ENCODE data around the gene RDH13. TPM values are rescaled to one million over a fixed set of nuclear protein-coding genes. Genes with fewer than 3 reads are reported as not detected.
"Not testable (repeated sequence)": the region's sequence is repeated elsewhere in the genome, so short reads cannot be mapped to it uniquely, and the experiment has no call there.

The RDH13 gene
- total RNA-seq (2014; rRNA removed; shearing (Covaris generic)) = 18.1 and 20.7 TPM in 2 replicates
- 18.2 and 24.7 TPM in 2 replicates for polyA plus RNA-seq (2015; cell fraction: cytosol; rRNA removed)
- polyA plus RNA-seq (2015; cell fraction: nucleus; rRNA removed) = 44.7 and 49.7 TPM in 2 replicates

DNA sequence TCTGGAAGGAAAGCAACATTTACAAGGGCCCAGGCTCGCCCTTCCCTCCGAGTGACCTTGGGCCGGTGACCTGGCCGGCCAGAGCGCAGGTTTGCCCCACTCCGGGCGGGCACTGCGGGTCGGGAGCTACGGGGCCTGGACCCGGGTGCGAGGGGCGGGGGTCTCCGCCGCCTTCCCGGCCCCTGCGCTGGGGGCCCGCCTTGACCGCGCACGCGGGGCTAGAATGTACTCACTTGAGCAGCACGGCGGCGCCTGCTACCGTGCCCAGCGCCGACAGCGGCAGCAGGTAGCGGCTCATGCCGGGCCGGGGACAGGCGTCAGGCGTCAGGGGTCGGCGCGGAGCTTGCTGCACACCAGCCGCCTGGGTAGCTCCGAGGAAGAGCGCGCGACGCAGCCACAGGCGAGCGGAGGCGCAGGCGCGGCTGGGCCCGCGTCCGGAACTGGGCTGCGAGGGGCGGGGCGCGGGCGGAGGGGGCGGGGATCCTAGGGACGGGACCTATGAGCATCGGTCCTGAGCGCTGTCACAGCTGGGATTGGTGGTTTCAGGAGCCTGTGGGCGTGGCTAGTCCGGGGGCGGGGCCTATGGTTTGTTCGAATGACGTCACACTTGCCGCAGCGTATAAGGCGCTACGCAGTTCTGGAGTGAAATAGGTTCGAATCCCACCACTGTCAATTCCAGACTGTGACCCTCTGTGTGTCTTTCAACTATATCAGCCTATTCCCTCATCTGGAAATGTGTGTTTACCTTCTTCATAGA, at the start of gene RDH13:
TSS of gene RDH13 (minus strand) at position 414 of the 757 bp plus-strand sequence. CDS start at position 298, 116 bp downstream.
- DNase-seq (ENCODE audit: low read depth, low spot score) = peak; percentile 97
- in situ Hi-C loops (cut with HindIII; ENCODE audit: low pct_unique_long_range_greater_than_20kb, low sequenced_read_pairs) = no loop called here

DNA sequence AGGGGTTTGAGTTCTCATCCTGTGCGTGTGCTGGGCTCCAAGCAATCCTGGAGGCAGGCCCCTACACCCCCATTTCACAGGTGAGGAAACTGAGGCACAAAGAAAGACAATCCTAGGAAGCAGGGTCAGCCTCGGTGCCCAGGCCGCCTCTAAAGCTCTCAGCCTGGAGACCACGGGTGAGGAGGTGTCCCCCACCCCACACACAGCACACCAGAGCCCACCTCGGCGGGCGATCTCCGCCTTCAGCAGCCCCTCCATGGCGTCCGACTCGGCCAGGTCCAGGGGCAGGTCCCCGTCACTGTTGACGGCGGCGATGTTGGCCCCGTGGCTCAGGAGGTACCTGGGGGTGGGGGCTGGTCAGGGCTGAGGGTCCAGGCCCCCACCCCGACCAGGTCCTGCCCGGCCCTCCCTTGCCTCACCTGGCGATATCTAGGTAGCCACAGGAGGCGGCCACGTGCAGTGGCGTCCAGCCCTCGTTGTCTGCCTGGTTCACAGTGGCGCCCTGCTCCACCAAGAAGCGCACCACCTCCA, 49.4 kb upstream of the RDH13 start:
- no peak for DNase-seq (ENCODE audit: low read depth, low spot score)
- in situ Hi-C loops (cut with HindIII; ENCODE audit: low pct_unique_long_range_greater_than_20kb, low sequenced_read_pairs) = no loop called here

- DNase-seq (ENCODE audit: low read depth, low spot score) = no peak
- in situ Hi-C loops (cut with HindIII; ENCODE audit: low pct_unique_long_range_greater_than_20kb, low sequenced_read_pairs) = no loop called here
Observed at GRCh38 chr19:55111238-55111831, 48.4 kb upstream of the RDH13 start.

- DNase-seq (ENCODE audit: low read depth, low spot score) = no peak
- in situ Hi-C loops (cut with HindIII; ENCODE audit: low pct_unique_long_range_greater_than_20kb, low sequenced_read_pairs) = no loop called here
Observed at GRCh38 chr19:55109527-55110291, 46.8 kb upstream of the RDH13 start.

DNA sequence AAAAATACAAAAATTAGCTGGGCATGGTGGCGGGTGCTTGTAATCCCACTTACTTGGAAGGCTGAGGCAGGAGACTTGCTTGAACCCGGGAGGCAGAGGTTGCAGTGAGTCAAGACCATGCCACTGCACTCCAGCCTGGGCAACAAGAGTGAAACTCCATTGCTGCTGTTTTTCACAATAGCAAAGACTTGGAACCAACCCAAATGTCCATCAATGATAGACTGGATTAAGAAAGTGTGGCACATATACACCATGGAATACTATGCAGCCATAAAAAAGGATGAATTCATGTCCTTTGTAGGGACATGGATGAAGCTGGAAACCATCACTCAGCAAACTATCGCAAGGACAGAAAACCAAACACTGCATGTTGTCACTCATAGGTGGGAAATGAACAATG, 44.3 kb upstream of the RDH13 start:
- DNase-seq (ENCODE audit: low read depth, low spot score); in situ Hi-C loops (cut with HindIII; ENCODE audit: low pct_unique_long_range_greater_than_20kb, low sequenced_read_pairs): not testable (repeated sequence)

DNA sequence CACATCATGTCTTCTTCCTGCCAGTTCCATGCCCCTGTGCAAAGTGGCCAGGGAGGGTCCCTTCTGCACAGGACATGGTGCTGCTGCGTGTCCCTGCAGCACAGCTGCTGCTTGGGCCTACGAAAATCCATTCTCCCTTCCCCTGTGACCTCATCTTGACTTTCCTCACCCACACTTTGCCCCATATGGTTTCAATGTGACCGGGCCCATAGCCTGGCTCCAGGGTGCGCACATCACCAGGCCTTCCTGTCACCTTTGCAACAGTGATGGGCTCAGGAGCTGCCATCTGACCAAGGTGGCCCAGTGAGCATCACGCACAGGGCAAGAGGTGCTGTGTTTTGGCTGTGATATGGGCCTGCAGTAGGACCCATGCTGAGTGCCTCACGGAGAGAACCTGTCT, 43.6 kb upstream of the RDH13 start:
- in situ Hi-C loops (cut with HindIII; ENCODE audit: low pct_unique_long_range_greater_than_20kb, low sequenced_read_pairs) = no loop called here
- no peak for DNase-seq (ENCODE audit: low read depth, low spot score)

DNA sequence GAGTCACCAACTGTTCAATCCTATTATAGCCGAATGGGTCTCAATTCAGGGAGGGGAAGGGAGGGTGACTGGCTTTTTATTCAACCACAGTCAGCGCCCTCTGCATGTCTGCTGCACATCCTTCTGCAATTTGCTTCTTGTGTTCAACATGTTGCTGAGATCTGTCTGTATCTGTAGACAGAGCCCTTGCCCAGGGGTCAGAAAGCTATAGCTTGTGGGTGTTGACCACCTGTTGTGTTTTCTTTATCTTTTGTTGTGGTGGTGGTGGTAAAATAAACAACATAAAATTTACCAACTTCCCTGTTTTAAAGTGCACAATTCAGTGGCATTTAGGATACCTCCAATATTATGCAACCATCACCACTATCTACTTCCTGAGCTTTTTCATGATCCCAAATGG, 42.3 kb upstream of the RDH13 start:
- in situ Hi-C loops (cut with HindIII; ENCODE audit: low pct_unique_long_range_greater_than_20kb, low sequenced_read_pairs) = no loop called here
- DNase-seq (ENCODE audit: low read depth, low spot score) = no peak

GRCh38 chr19:55103190-55103589, 40.2 kb upstream of the RDH13 start:
- in situ Hi-C loops (cut with HindIII; ENCODE audit: low pct_unique_long_range_greater_than_20kb, low sequenced_read_pairs) = no loop called here
- DNase-seq (ENCODE audit: low read depth, low spot score) = no peak

GRCh38 chr19:55101261-55101660, 38.3 kb upstream of the RDH13 start:
- in situ Hi-C loops (cut with HindIII; ENCODE audit: low pct_unique_long_range_greater_than_20kb, low sequenced_read_pairs) = no loop called here

DNA sequence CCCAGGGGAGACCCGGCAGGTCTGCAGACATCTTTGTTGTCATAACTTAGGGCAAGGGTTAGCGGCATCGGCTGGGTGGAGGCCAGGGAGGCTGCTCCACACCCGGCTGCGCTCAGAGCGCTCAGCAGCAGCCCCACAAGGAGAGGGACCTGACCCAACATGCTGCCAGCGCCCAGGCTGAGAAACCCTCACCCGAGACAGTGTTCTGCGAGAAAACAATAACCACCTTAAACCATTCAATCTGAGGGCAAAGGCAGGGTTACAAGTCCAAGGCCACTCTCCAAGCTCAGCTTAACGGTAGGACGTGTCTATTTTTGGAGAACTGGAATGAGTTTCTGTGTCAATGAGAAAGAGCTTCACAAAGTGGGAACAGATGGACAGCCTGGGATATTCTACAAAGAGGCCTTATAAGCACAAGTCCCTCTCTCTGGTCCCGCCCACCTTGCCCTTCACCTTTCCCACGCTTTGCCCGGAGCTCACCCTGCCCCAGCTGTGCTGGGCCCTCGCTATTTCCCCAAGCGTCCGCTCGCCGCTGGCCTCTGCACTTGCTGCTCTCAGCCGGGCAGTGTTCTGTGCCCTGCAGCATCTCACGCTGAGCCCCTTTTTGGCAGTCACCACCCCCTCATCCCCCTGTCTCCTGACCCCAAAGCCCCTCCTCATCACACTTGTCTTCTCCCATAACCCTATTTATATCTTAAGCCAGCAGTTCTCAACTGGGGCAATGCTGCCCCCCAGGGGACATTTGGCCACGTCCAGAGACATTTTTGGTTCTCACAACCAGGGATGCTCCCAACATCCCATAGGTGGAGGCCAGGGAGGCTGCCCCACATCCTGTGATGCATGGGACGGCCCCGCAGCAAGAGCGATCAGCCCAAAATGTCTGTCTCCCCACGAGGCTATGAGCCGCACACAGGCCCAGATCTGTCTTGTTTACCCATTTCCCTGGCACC, 36.9 kb upstream of the RDH13 start:
- in situ Hi-C loops (cut with HindIII; ENCODE audit: low pct_unique_long_range_greater_than_20kb, low sequenced_read_pairs) = no loop called here
- DNase-seq (ENCODE audit: low read depth, low spot score) = no peak

More at GRCh38 chr19:55101261-55101660, 38.3 kb upstream of the RDH13 start:
- no peak for DNase-seq (ENCODE audit: low read depth, low spot score)

DNA sequence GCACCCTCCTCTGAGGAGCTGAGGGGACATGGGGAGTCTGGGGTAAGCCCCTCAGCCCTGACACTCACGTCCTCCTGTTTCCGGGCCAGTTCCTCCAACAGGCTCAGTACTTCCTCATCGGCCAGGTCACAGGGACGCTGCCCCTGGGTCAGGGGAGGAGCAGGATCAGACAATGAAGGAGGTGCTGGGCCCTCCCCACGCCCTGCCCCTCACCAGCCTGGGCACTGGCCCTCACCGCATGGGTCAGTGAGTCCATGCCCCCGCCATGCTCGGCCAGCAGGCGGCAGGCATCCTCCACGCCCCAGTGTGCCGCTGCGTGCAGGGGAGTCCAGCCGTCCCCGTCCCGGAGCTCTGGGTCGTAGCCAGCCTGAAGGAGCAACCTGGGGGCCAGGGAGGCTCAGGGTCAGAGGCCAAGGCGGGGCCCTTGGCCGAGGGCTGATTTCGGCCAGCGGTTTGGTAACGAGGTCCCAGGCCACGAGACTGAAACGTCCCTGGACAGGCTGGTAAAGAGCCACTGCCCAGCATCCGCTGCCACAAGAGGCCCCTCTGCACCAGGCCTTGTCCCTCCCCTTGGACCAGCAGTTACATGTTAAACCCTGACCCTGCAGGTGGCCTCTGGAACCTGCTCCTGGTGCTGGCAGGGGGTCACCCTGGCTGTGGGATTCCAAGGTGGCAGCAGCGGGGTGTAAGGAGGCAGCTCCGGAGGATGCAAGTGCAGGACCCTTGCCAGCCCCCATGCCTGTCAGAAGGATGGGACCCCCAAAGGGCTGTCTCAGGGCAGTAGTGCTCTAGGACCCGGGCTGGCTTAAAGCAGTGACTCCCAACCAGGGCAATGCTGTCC, 36.0 kb upstream of the RDH13 start:
- in situ Hi-C loops (cut with HindIII; ENCODE audit: low pct_unique_long_range_greater_than_20kb, low sequenced_read_pairs) = no loop called here
- DNase-seq (ENCODE audit: low read depth, low spot score) = no peak

DNA sequence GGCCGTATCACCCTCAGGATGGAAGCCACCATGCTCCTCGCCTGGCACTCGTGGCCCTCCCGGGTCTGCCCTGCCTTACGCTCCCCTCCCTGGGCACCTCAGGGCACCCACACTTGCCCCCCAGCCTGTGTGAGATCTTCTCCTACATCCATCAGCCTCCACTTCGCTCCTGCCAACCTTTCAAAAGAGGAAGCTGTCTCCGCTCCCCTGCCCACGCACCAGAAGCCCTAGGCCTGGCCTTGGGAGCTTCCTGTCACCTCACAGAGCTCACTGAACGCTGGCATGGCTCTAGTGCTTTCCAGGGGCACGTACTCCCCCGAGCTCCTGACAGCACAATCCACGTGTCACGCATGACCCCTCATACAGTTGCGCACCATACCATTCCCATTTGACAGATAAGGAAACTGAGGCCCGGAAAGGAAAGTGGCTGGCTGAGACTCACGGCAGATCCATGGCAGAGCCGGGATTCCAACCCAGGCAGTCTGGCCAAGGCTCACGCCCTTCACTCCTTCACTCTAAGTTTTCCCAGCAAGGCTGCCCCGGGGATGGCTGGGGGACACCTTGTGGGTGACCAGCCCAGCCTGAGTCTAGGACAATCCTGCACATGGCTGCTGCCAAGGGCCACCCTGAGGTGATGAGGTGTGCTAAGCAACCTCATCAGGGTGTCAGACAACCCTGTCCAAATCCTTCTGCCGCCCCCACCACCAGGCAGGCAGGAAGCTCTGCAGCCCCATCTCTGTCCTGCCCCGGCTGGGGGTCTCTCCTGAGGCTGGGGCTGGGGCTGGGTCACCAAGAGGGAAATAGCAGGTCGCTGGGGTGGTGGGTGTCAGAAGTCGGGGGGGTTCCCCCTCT, 35.1 kb upstream of the RDH13 start:
- in situ Hi-C loops (cut with HindIII; ENCODE audit: low pct_unique_long_range_greater_than_20kb, low sequenced_read_pairs) = no loop called here

DNA sequence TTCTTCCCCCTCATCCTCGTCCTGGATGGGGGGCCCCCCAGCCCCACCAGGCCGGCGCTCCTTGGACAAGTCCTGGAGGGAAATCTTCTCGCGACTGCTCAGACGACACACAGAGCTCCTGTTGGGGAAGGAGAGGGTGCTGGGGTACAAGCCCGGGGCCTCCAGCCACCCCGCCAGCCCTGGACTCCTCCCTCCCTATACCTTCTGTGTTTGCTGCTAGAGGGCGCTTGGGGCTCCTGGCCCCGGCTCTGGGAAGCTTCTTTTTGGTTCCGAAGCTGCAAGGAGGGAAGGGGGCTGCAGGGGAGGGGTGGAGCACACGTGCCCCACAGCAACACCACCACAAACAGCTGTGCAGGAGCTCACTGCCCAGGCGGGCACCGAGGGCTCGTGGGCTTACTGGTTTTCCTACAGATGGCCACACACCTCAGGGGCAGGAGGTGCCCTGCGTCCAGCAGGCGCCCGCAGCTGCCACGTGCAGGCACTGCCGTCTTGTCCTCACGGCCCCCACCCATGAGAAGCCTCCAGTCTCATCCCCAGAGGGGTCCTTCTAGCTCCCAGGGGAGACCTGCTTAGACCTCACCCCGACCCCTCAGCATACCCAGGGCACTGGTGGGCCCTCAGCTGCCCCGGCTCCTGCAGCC, 33.2 kb upstream of the RDH13 start:
- in situ Hi-C loops (cut with HindIII; ENCODE audit: low pct_unique_long_range_greater_than_20kb, low sequenced_read_pairs) = no loop called here
- no peak for DNase-seq (ENCODE audit: low read depth, low spot score)

More for the DNA sequence above, 35.1 kb upstream of the RDH13 start:
- no peak for DNase-seq (ENCODE audit: low read depth, low spot score)

DNA sequence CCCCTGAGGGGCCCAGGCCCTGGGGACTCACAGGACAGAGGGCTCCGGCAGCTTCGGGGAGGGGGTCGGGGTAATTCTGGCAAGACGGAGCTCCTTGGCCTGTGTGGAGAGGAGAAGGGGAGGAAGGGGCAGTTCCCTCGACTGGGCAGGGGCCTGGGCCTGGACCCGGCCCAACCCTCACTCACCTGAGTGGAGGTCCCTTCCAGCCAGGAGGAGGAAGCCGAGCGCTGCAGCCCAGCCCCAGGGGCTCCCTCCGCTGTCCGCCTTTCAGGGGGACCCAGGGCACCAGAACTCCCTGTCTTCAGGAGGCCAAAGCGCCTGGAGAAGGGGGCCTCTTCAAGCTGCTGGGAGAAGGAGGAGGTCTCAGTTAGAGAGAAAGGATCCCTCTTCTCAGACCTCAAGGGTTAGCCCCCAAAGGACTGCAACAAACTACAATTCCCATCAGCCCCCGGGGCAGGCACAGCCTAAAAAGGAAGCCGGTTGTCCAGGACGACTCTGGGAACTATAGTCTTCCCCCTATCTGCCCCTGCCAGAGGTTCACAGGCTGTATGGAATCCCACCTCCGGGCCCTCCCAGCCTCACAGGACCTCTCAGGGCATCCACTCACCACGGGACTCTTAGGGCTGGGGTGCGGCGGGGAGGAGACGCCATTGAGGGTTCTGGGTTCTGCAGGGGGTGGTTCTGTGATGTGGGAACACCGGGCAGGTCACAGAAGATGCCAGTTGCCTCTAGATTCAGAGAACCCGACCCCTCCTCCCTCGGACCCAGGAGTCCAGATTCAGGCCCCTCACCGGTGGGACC, 32.5 kb upstream of the RDH13 start:
- peak; percentile 45 for DNase-seq (ENCODE audit: low read depth, low spot score)
- in situ Hi-C loops (cut with HindIII; ENCODE audit: low pct_unique_long_range_greater_than_20kb, low sequenced_read_pairs) = no loop called here
